GM12878 (cell line): ENCODE results near the gene PKN3. TPM values are rescaled to one million over a fixed set of nuclear protein-coding genes. Genes with fewer than 3 reads are reported as not detected.

ENCODE experiments used
- ATF2 ChIP-seq: IDR thresholded peaks from 2 replicates; pipeline ENCODE4 v1.6.1; 2012; ENCODE audit warnings: low read length, inconsistent platforms
- GATAD2B ChIP-seq: fragments of 450-650 bp; conservative IDR thresholded peaks from 2 replicates; pipeline ENCODE4 v1.6.1; 2017; ENCODE audit warnings: low read depth, mild to moderate bottlenecking, moderate library complexity
- IKZF1 ChIP-seq: fragments of 450-650 bp; conservative IDR thresholded peaks from 2 replicates; pipeline ENCODE4 v1.6.1; 2017; ENCODE audit warnings: antibody characterized with exemption, mild to moderate bottlenecking
- JUND ChIP-seq: IDR thresholded peaks from 2 replicates; pipeline ENCODE4 v1.6.1; 2012; ENCODE audit warnings: low read depth, mild to moderate bottlenecking, low read length, improper control_type of control experiment, moderate library complexity
- MYB ChIP-seq: fragments of 150-350 bp; IDR thresholded peaks from 2 replicates; pipeline ENCODE4 v1.6.1; 2014; ENCODE audit warnings: mild to moderate bottlenecking, low read depth, low read length, borderline replicate concordance
- PRDM15 ChIP-seq: fragments of 450-650 bp; formaldehyde crosslinking; IDR thresholded peaks from 2 replicates; pipeline ENCODE4 v1.4.0; 2020; ENCODE audit warnings: mild to moderate bottlenecking, moderate library complexity
- RUNX3 ChIP-seq: IDR thresholded peaks from 2 replicates; pipeline ENCODE4 v1.6.1; 2012; ENCODE audit warnings: low read length, inconsistent platforms
- polyA plus RNA-seq, 11 experiments: library from polyadenylated mRNA; depleted of rRNA in 4 of 11; unstranded in 6 of 11; stranded (reverse) in 5 of 11; fragments of >200 nt; fragmentation: Nextera tagmentation in 4 of 11; fragmentation: Illumina TruSeq in 1 of 11; extraction: Ambion mirVana in 4 of 11; extraction: Trizol in 1 of 11; gene quantifications; 1 replicate in 1 of 11; 2 replicates in 10 of 11; pipeline versions ENCODE4 v1.2.1 to v1.2.3, GENCODE V29; 2011 to 2016; ENCODE audit warnings: inconsistent platforms in 2 of 11, missing spikeins in 2 of 11, low read depth in 1 of 11
- total RNA-seq, 4 experiments: library from RNA; depleted of rRNA in 3 of 4; stranded (reverse); fragments of >200 nt in 3 of 4; fragmentation: Illumina TruSeq in 1 of 4; extraction: Trizol in 1 of 4; gene quantifications; 2 replicates each; pipeline versions ENCODE4 v1.2.1 to v1.2.3, GENCODE V29; 2013 to 2021
- TF ChIP-seq, protein P1 (sequence below), 3 experiments: IDR thresholded peaks in 2 of 3; conservative IDR thresholded peaks in 1 of 3; 2 replicates each; pipeline ENCODE4 v1.5.1; 2011; ENCODE audit warnings: low read depth in 3 of 3, low read length in 3 of 3, mild to moderate bottlenecking in 3 of 3, control low read depth in 2 of 3, moderate library complexity in 2 of 3, inconsistent platforms in 1 of 3, mixed read lengths in 1 of 3; ENCODE audit not compliant: control insufficient read depth in 2 of 3, insufficient read depth in 1 of 3; ENCODE audit errors: extremely low read depth in 1 of 3
- TF ChIP-seq, protein P2 (sequence below): fragments of 450-650 bp; conservative IDR thresholded peaks from 2 replicates; pipeline ENCODE4 v1.6.1; 2017; ENCODE audit warnings: mild to moderate bottlenecking, moderate library complexity
- TF ChIP-seq, protein P3 (sequence below): fragments of 450-650 bp; IDR thresholded peaks from 2 replicates; pipeline ENCODE4 v1.6.1; 2018; ENCODE audit warnings: borderline replicate concordance, mild to moderate bottlenecking; ENCODE audit not compliant: partially characterized antibody
- TF ChIP-seq, protein P4 (sequence below): fragments of 450-650 bp; IDR thresholded peaks from 2 replicates; pipeline ENCODE4 v1.6.1; 2017; ENCODE audit warnings: borderline replicate concordance
- TF ChIP-seq, protein P5 (sequence below): fragments of 450-650 bp; IDR thresholded peaks from 2 replicates; pipeline ENCODE4 v1.6.1; 2016; ENCODE audit warnings: mild to moderate bottlenecking

Gene PKN3
- total and polyA plus RNA-seq, 10 of the 15 experiments (the other 5 are each of a cell fraction or from before 2014, with no cell fraction given), result 0.35 to 11.0 (median 3.3) TPM

GRCh38 chr9:128689820-128690683 lies 12.3 kb upstream of the PKN3 start (continued):
- no peak for TF ChIP-seq PRDM15 (CRISPR knock-in tag)
- TF ChIP-seq RUNX3, result no peak
- TF ChIP-seq, protein P1, sequence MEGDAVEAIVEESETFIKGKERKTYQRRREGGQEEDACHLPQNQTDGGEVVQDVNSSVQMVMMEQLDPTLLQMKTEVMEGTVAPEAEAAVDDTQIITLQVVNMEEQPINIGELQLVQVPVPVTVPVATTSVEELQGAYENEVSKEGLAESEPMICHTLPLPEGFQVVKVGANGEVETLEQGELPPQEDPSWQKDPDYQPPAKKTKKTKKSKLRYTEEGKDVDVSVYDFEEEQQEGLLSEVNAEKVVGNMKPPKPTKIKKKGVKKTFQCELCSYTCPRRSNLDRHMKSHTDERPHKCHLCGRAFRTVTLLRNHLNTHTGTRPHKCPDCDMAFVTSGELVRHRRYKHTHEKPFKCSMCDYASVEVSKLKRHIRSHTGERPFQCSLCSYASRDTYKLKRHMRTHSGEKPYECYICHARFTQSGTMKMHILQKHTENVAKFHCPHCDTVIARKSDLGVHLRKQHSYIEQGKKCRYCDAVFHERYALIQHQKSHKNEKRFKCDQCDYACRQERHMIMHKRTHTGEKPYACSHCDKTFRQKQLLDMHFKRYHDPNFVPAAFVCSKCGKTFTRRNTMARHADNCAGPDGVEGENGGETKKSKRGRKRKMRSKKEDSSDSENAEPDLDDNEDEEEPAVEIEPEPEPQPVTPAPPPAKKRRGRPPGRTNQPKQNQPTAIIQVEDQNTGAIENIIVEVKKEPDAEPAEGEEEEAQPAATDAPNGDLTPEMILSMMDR (IDR thresholded peaks at IDR 0.05 in 2 of 3, conservative IDR thresholded peaks at IDR 0.05 in 1 of 3; ENCODE audit: control insufficient read depth in 2 of 3, extremely low read depth in 1 of 3, insufficient read depth in 1 of 3, low read depth in 3 of 3, low read length in 3 of 3), result no peak
- no peak for TF ChIP-seq ATF2
- TF ChIP-seq, protein P2, sequence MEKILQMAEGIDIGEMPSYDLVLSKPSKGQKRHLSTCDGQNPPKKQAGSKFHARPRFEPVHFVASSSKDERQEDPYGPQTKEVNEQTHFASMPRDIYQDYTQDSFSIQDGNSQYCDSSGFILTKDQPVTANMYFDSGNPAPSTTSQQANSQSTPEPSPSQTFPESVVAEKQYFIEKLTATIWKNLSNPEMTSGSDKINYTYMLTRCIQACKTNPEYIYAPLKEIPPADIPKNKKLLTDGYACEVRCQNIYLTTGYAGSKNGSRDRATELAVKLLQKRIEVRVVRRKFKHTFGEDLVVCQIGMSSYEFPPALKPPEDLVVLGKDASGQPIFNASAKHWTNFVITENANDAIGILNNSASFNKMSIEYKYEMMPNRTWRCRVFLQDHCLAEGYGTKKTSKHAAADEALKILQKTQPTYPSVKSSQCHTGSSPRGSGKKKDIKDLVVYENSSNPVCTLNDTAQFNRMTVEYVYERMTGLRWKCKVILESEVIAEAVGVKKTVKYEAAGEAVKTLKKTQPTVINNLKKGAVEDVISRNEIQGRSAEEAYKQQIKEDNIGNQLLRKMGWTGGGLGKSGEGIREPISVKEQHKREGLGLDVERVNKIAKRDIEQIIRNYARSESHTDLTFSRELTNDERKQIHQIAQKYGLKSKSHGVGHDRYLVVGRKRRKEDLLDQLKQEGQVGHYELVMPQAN, result peak; percentile 78
- peak; percentile 62 for TF ChIP-seq GATAD2B
- TF ChIP-seq IKZF1, result peak; percentile 48
- TF ChIP-seq, protein P3, sequence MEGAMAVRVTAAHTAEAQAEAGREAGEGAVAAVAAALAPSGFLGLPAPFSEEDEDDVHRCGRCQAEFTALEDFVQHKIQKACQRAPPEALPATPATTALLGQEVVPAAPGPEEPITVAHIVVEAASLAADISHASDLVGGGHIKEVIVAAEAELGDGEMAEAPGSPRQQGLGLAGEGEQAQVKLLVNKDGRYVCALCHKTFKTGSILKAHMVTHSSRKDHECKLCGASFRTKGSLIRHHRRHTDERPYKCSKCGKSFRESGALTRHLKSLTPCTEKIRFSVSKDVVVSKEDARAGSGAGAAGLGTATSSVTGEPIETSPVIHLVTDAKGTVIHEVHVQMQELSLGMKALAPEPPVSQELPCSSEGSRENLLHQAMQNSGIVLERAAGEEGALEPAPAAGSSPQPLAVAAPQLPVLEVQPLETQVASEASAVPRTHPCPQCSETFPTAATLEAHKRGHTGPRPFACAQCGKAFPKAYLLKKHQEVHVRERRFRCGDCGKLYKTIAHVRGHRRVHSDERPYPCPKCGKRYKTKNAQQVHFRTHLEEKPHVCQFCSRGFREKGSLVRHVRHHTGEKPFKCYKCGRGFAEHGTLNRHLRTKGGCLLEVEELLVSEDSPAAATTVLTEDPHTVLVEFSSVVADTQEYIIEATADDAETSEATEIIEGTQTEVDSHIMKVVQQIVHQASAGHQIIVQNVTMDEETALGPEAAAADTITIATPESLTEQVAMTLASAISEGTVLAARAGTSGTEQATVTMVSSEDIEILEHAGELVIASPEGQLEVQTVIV, result no peak
- no peak for TF ChIP-seq JUND
- TF ChIP-seq, protein P4, sequence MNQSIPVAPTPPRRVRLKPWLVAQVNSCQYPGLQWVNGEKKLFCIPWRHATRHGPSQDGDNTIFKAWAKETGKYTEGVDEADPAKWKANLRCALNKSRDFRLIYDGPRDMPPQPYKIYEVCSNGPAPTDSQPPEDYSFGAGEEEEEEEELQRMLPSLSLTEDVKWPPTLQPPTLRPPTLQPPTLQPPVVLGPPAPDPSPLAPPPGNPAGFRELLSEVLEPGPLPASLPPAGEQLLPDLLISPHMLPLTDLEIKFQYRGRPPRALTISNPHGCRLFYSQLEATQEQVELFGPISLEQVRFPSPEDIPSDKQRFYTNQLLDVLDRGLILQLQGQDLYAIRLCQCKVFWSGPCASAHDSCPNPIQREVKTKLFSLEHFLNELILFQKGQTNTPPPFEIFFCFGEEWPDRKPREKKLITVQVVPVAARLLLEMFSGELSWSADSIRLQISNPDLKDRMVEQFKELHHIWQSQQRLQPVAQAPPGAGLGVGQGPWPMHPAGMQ, result no peak
- TF ChIP-seq MYB, result no peak
- TF ChIP-seq, protein P5, sequence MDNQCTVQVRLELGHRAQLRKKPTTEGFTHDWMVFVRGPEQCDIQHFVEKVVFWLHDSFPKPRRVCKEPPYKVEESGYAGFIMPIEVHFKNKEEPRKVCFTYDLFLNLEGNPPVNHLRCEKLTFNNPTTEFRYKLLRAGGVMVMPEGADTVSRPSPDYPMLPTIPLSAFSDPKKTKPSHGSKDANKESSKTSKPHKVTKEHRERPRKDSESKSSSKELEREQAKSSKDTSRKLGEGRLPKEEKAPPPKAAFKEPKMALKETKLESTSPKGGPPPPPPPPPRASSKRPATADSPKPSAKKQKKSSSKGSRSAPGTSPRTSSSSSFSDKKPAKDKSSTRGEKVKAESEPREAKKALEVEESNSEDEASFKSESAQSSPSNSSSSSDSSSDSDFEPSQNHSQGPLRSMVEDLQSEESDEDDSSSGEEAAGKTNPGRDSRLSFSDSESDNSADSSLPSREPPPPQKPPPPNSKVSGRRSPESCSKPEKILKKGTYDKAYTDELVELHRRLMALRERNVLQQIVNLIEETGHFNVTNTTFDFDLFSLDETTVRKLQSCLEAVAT, result peak; percentile 53
